OCI-LY3 (cell line): ENCODE data around the gene ARHGEF35.
"Not testable (repeated sequence)": the region's sequence is repeated elsewhere in the genome, so short reads cannot be mapped to it uniquely, and the experiment has no call there.

Experiments used
- H2AFZ ChIP-seq: fragments of 200-600, 300-600 bp; shearing (Covaris generic); 2 replicates; pipeline ENCODE4 v1.6.0; 2014; ENCODE audit warnings: antibody characterized with exemption, low read depth, low read length
- H3K27ac ChIP-seq: fragments of 200-600, 300-600 bp; sonication (generic); 2 replicates; pipeline ENCODE4 v1.5.1; 2014; ENCODE audit warnings: mild to moderate bottlenecking, low read length, moderate library complexity, mixed read lengths
- H3K27me3 ChIP-seq: fragments of 200-600, 300-600 bp; sonication (generic); 2 replicates; pipeline ENCODE4 v1.6.1; 2014; ENCODE audit warnings: low read depth, low read length, mixed read lengths
- H3K36me3 ChIP-seq: fragments of 200-600, 300-600 bp; sonication (generic); replicated peaks from 2 replicates; pipeline ENCODE3; 2014; ENCODE audit warnings: low read depth, low read length, mixed read lengths
- H3K4me1 ChIP-seq: fragments of 300-600, 200-600 bp; sonication (generic); 2 replicates; pipeline ENCODE4 v1.6.1; 2014; ENCODE audit warnings: low read length, mixed read lengths
- H3K4me2 ChIP-seq: fragments of 200-600, 300-600 bp; sonication (generic); 2 replicates; pipeline ENCODE4 v1.6.1; 2014; ENCODE audit warnings: low read length, mixed read lengths
- H3K4me3 ChIP-seq: fragments of 300-600, 200-600 bp; sonication (generic); 2 replicates; pipeline ENCODE4 v1.5.1; 2014; ENCODE audit warnings: antibody characterized with exemption, mild to moderate bottlenecking, low read length, moderate library complexity
- H3K79me2 ChIP-seq: fragments of 300-600, 200-600 bp; shearing (Covaris generic); 2 replicates; pipeline ENCODE4 v1.6.1; 2014; ENCODE audit warnings: mild to moderate bottlenecking, low read length, mixed read lengths
- H3K9ac ChIP-seq: fragments of 300-600, 200-600 bp; shearing (Covaris generic); 2 replicates; pipeline ENCODE4 v1.6.0; 2014; ENCODE audit warnings: mild to moderate bottlenecking, low read length, moderate library complexity
- H3K9me3 ChIP-seq: fragments of 200-600, 300-600 bp; shearing (Covaris generic); 2 replicates; pipeline ENCODE4 v1.6.1; 2014; ENCODE audit warnings: low read length, mixed read lengths; ENCODE audit not compliant: insufficient read depth
- H4K20me1 ChIP-seq: fragments of 200-600, 300-600 bp; sonication (generic); 2 replicates; pipeline ENCODE4 v1.6.1; 2016; ENCODE audit warnings: low read length, mixed read lengths; ENCODE audit not compliant: insufficient read depth
- CTCF ChIP-seq: fragments of 200-600, 300-600 bp; sonication (generic); IDR thresholded peaks from 2 replicates; pipeline ENCODE4 v1.5.1; 2014; ENCODE audit warnings: antibody characterized with exemption, low read length, low read depth
- EZH2phosphoT487 ChIP-seq: fragments of 200-600 bp; shearing (Covaris generic); IDR thresholded peaks from 2 replicates; pipeline ENCODE4 v1.6.1; 2018; ENCODE audit warnings: antibody characterized with exemption, mixed run types, low read depth

ARHGEF35 gene

GRCh38 chr7:144187848-144188247 lies 7.8 kb downstream of the ARHGEF35 start:
- H3K4me1 ChIP-seq, H4K20me1 ChIP-seq, H3K27me3 ChIP-seq, H3K36me3 ChIP-seq, H3K4me2 ChIP-seq, H3K79me2 ChIP-seq, H2AFZ ChIP-seq, H3K9me3 ChIP-seq, H3K4me3 ChIP-seq, H3K27ac ChIP-seq, H3K9ac ChIP-seq: not testable (repeated sequence)

DNA sequence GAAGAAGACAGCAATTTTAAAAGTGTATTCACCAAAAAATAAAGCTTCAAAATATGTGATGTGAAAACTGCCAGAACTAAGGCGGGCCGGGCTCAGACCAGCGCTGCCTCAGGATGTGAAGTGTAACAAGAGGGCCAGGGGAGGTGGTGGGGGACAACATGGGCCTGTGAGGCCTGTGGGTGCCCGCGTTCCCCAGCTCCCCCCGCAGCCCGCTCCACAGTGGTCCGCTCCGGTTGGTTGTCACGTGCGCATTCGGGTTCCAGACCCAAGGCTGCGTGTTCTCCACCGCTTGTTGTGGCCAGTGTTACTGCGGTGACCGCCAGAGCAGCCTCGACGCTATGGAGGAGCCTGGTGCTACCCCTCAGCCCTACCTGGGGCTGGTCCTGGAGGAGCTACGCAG lies 12.5 kb downstream of the ARHGEF35 start, which contains the start of gene CTAGE4:
TSS of gene CTAGE4 (plus strand) at position 301 of the 400 bp plus-strand sequence. CDS start at position 339, 38 bp downstream.
- H3K27ac ChIP-seq, H3K9me3 ChIP-seq, H3K79me2 ChIP-seq, H3K4me2 ChIP-seq, H2AFZ ChIP-seq, H3K4me3 ChIP-seq, H3K27me3 ChIP-seq, H4K20me1 ChIP-seq, H3K4me1 ChIP-seq, H3K36me3 ChIP-seq, H3K9ac ChIP-seq: not testable (repeated sequence)

DNA sequence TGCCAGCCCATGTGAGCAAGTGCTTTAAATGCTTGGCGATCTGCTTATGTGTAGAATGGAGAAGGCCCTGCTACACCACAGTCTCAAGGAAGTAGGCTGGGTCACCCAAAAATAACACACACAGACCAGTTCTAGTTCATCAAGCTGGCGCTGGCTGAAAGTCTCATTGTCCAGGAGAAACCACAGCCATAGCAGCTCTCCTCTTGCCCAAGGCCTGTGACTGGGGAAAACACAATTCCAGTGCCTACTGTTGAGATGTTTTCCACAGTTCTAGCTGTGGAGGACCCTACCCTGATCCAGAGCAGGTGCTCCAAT lies 16.5 kb downstream of the ARHGEF35 start:
- not testable (repeated sequence) for H3K36me3 ChIP-seq, H3K79me2 ChIP-seq, H2AFZ ChIP-seq, H3K9me3 ChIP-seq, H3K9ac ChIP-seq, H3K4me3 ChIP-seq, H3K4me2 ChIP-seq, H4K20me1 ChIP-seq, H3K27ac ChIP-seq, H3K4me1 ChIP-seq
- H3K27me3 ChIP-seq, result peaks cover 25% of the 10 kb centered on the region

DNA sequence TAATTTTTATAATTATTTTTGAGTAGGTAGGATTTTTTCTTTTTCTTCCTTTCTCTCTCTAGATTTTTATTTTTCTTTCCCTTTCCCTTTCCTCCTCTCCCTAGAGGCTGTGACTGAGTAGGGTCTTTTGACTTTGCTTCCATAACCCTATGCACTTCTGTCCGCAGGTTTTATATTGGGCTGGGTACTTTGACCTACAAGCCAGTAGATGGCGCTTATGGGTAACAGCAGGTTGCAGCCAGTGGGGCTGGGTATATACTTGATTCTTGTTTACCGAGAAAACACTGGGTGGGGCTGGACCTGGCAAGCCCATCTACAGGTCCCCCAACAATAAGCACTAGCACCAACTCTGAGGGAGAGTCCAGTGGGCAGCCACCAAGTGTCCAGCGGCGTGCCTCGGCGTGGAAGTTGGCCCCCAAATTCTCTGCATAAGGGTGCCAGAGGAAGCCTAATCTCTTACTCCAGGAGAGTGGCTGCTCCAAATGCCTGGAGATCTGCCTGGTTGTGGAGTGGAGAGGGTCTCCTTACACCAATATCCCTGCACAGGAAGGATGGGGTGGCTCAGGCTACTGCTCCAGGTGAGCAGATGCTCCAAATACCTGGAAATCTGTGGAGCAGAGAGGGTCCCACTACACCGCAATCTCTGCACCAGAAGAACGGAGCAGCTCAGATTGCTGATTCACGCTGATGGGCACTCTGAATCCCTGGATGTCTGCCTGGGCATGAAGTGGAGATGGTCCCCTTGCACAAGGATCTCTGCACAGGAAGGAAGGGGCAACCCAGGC lies 17.1 kb downstream of the ARHGEF35 start:
- H3K79me2 ChIP-seq, H2AFZ ChIP-seq, H3K9me3 ChIP-seq, H3K4me2 ChIP-seq, H3K4me1 ChIP-seq, H4K20me1 ChIP-seq, H3K9ac ChIP-seq, H3K27ac ChIP-seq, H3K36me3 ChIP-seq, H3K4me3 ChIP-seq: not testable (repeated sequence)
- peaks cover 27% of the 10 kb centered on the region for H3K27me3 ChIP-seq
- TF ChIP-seq CTCF, result peak; percentile 41

- Histone ChIP-seq H3K4me3 (no peak overlapping the region), H2AFZ (no peak overlapping the region), H3K36me3 (no peaks in the 10 kb centered on the region), H3K4me1 (no peaks in the 10 kb centered on the region), H4K20me1 (no peaks in the 10 kb centered on the region), H3K27ac (no peak overlapping the region), H3K27me3 (peaks cover 32% of the 10 kb centered on the region), H3K79me2 (no peaks in the 10 kb centered on the region), H3K9ac (no peak overlapping the region), H3K4me2 (no peak overlapping the region), H3K9me3 (no peaks in the 10 kb centered on the region)
- TF ChIP-seq CTCF, result no peak
- TF ChIP-seq EZH2phosphoT487, result no peak
Measured at GRCh38 chr7:144174613-144175012, 21.0 kb downstream of the ARHGEF35 start.

DNA sequence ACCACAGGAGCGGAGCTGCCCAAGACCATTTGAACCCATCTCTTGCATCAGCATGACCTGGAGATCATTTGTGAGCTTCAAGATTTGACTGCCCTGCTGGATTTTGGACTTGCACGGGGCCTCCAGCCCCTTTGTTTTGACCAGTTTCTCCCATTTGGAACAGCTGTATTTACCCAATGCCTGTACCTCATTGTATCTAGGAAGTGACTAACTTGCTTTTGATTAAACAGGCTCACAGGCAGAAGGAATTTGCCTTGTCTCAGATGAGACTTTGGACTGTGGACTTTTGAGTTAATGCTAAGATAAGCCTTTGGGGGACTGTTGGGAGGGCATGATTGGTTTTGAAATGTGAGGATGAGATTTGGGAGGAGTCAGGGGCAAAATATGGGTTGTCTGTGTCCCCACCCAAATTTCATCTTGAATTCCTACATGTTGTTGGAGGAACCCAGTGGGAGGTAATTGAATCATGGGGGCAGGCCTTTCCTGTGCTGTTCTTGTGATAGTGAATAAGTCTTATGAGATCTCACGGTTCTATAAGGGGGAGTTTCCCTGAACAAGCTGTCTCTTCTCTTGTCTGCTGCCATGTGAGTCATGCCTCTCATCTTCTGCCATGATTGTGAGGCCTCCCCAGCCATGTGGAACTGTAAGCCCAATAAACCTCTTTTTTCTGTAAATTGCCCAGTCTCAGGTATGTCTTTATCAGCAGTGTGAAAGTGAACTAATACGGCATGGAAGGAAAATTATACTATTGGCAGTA lies 23.9 kb downstream of the ARHGEF35 start:
- H3K4me1 ChIP-seq, H3K9me3 ChIP-seq, H3K4me3 ChIP-seq, H3K79me2 ChIP-seq, H3K36me3 ChIP-seq, H2AFZ ChIP-seq, H3K4me2 ChIP-seq, H3K9ac ChIP-seq, H4K20me1 ChIP-seq, H3K27ac ChIP-seq: not testable (repeated sequence)
- peaks cover 26% of the 10 kb centered on the region for H3K27me3 ChIP-seq
